Keratinocyte (primary cell): ENCODE measurements around the gene ANKRD60. TPM values are rescaled to one million over a fixed set of nuclear protein-coding genes. Genes with fewer than 3 reads are reported as not detected.

Experiments
- DNase-seq: peaks from one replicate; pipeline ENCODE4 v3.0.0-alpha.2; 2011; ENCODE audit warnings: low read depth, missing footprints, low spot score
- FAIRE-seq: peaks from 2 replicates; lab custom pipeline; 2011; peaks lifted over from hg19 to GRCh38; lab: Jason Lieb, UNC
- H2AFZ ChIP-seq: 2 replicates; pipeline ENCODE4 v1.6.0; 2012; ENCODE audit warnings: low read length, control low read depth, inconsistent platforms; ENCODE audit not compliant: control insufficient read depth
- H3K27ac ChIP-seq: 2 replicates; pipeline ENCODE4 v1.5.1; 2011; ENCODE audit warnings: low read length; ENCODE audit not compliant: control insufficient read depth, insufficient read depth
- H3K27me3 ChIP-seq: 3 replicates; pipeline ENCODE4 v1.6.0; 2011; ENCODE audit warnings: low read length; ENCODE audit not compliant: control insufficient read depth, insufficient read depth; ENCODE audit errors: extremely low read depth
- H3K36me3 ChIP-seq, 2 experiments: 2 replicates in 1 of 2; 3 replicates in 1 of 2; pipeline ENCODE4 v1.5.1; 2011; ENCODE audit warnings: low read length in 2 of 2, mild to moderate bottlenecking in 1 of 2; ENCODE audit not compliant: control insufficient read depth in 2 of 2, insufficient read depth in 2 of 2; ENCODE audit errors: extremely low read depth in 1 of 2
- H3K4me1 ChIP-seq: 3 replicates; pipeline ENCODE4 v1.5.1; 2011; ENCODE audit warnings: low read length; ENCODE audit not compliant: control insufficient read depth, insufficient read depth; ENCODE audit errors: extremely low read depth
- H3K4me2 ChIP-seq: 3 replicates; pipeline ENCODE4 v1.6.0; 2011; ENCODE audit warnings: low read depth, low read length; ENCODE audit not compliant: control insufficient read depth, insufficient read depth; ENCODE audit errors: extremely low read depth
- H3K4me3 ChIP-seq, 3 experiments: fragments of 200-600 bp in 1 of 3; sonication (generic) in 1 of 3; 2 replicates in 2 of 3; 3 replicates in 1 of 3; pipeline ENCODE4 v1.5.1; 2011 to 2016; ENCODE audit warnings: low read length in 3 of 3, mild to moderate bottlenecking in 3 of 3, control low read depth in 2 of 3, inconsistent platforms in 1 of 3, low read depth in 1 of 3, mixed read lengths in 1 of 3, mixed run types in 1 of 3, moderate library complexity in 1 of 3; ENCODE audit not compliant: control insufficient read depth in 2 of 3, insufficient read depth in 2 of 3; ENCODE audit errors: extremely low read depth in 1 of 3
- H3K79me2 ChIP-seq: 2 replicates; pipeline ENCODE4 v1.6.0; 2012; ENCODE audit warnings: low read length; ENCODE audit not compliant: control insufficient read depth, insufficient read depth
- H3K9ac ChIP-seq: 3 replicates; pipeline ENCODE4 v1.6.0; 2011; ENCODE audit warnings: low read length; ENCODE audit not compliant: control insufficient read depth, insufficient read depth; ENCODE audit errors: extremely low read depth
- H3K9me1 ChIP-seq: 3 replicates; pipeline ENCODE4 v1.6.0; 2011; ENCODE audit warnings: low read length; ENCODE audit not compliant: control insufficient read depth, insufficient read depth; ENCODE audit errors: extremely low read depth
- H3K9me3 ChIP-seq: 2 replicates; pipeline ENCODE4 v1.5.1; 2012; ENCODE audit warnings: low read depth, low read length; ENCODE audit not compliant: control insufficient read depth
- H4K20me1 ChIP-seq: 3 replicates; pipeline ENCODE4 v1.6.0; 2011; ENCODE audit warnings: low read length; ENCODE audit not compliant: control insufficient read depth, insufficient read depth; ENCODE audit errors: extremely low read depth
- CTCF ChIP-seq, 3 experiments: IDR thresholded peaks in 1 of 3; conservative IDR thresholded peaks in 1 of 3; optimal IDR thresholded peaks in 1 of 3; 2 replicates in 2 of 3; 3 replicates in 1 of 3; pipeline versions ENCODE3 to v1.5.1; 2011; ENCODE audit warnings: low read length in 3 of 3, mild to moderate bottlenecking in 3 of 3, moderate library complexity in 2 of 3, control low read depth in 1 of 3, inconsistent platforms in 1 of 3; ENCODE audit not compliant: insufficient read depth in 2 of 3; ENCODE audit errors: extremely low read depth in 1 of 3
- EZH2 ChIP-seq: IDR thresholded peaks from one replicate; pipeline ENCODE4 v1.6.1; 2012; ENCODE audit warnings: inconsistent platforms, mild to moderate bottlenecking, low read length, moderate library complexity
- dilution Hi-C: fragments of 300-500 bp; cut with MboI; formaldehyde crosslinking; loops from one replicate; pipeline ENCODE4 v1.7.0; 2020; ENCODE audit warnings: low sequenced_read_pairs; ENCODE audit not compliant: extremely low pct_ligation_motif_present
- polyA plus RNA-seq, 5 experiments: library from polyadenylated mRNA; depleted of rRNA in 3 of 5; stranded (reverse) in 3 of 5; stranded (forward) in 1 of 5; unstranded in 1 of 5; fragments of >200 nt; gene quantifications; 1 replicate in 1 of 5; 2 replicates in 3 of 5; 3 replicates in 1 of 5; pipeline versions ENCODE4 v1.2.1 to v1.2.3, GENCODE V29; 2011 to 2012; ENCODE audit warnings: missing spikeins in 2 of 5, low read depth in 1 of 5, low replicate concordance in 1 of 5

ANKRD60 gene
- polyA plus RNA-seq, 1 donor (not counting 4 experiments of a cell fraction or from before 2014, with no cell fraction given) = not detected

- H3K9ac ChIP-seq = no peak overlapping the region
- H3K79me2 ChIP-seq = no peaks in the 10 kb centered on the region
- H3K4me2 ChIP-seq = no peak overlapping the region
- no peaks in the 10 kb centered on the region for H3K9me1 ChIP-seq
- no peak overlapping the region for H3K27ac ChIP-seq
- no peaks in the 10 kb centered on the region for H4K20me1 ChIP-seq
- H3K36me3 ChIP-seq = no peaks in the 10 kb centered on the region
- H3K4me3 ChIP-seq = no peak overlapping the region
- H3K4me1 ChIP-seq = no peaks in the 10 kb centered on the region
- dilution Hi-C loops = loop anchor here (25.0 kb wide), 1 partner anchor 573 kb away; the partner anchor contains the start of gene ZBP1
- H3K9me3 ChIP-seq = peaks cover 7% of the 10 kb centered on the region
- H2AFZ ChIP-seq = no peak overlapping the region
- no peak for DNase-seq
- TF ChIP-seq EZH2 (no peak), CTCF (optimal IDR thresholded peaks at IDR 0.05 in 1 of 3, IDR thresholded peaks at IDR 0.05 in 1 of 3, conservative IDR thresholded peaks at IDR 0.05 in 1 of 3; ENCODE audit: extremely low read depth in 1 of 3, insufficient read depth in 2 of 3, low read length in 3 of 3) (no peak)
- no peak for FAIRE-seq
- peaks cover 38% of the 10 kb centered on the region for H3K27me3 ChIP-seq
These were observed 43.5 kb downstream of the ANKRD60 start for GRCh38 chr20:58184984-58185383.

GRCh38 chr20:58184063-58184462 is 44.4 kb downstream of the ANKRD60 start:
- Histone ChIP-seq H3K4me3 (no peak overlapping the region), H3K9me1 (no peaks in the 10 kb centered on the region), H3K4me1 (no peaks in the 10 kb centered on the region), H3K9ac (no peak overlapping the region), H3K27ac (no peak overlapping the region), H4K20me1 (no peaks in the 10 kb centered on the region), H3K4me2 (no peak overlapping the region), H3K36me3 (no peaks in the 10 kb centered on the region), H3K27me3 (peaks cover 43% of the 10 kb centered on the region), H3K9me3 (peaks cover 7% of the 10 kb centered on the region), H3K79me2 (no peaks in the 10 kb centered on the region), H2AFZ (no peak overlapping the region)
- no peak for FAIRE-seq
- DNase-seq = no peak
- TF ChIP-seq CTCF (optimal IDR thresholded peaks at IDR 0.05 in 1 of 3, IDR thresholded peaks at IDR 0.05 in 1 of 3, conservative IDR thresholded peaks at IDR 0.05 in 1 of 3; ENCODE audit: extremely low read depth in 1 of 3, insufficient read depth in 2 of 3, low read length in 3 of 3) = no peak
- TF ChIP-seq EZH2 = no peak
- dilution Hi-C loops = loop anchor here (25.0 kb wide), 1 partner anchor 572 kb away; the partner anchor contains the start of gene ZBP1
